Measurements from ENCODE around the gene TSC1. TPM values are rescaled to one million over a fixed set of nuclear protein-coding genes. Genes with fewer than 3 reads are reported as not detected.
"Not testable (repeated sequence)": the region's sequence is repeated elsewhere in the genome, so short reads cannot be mapped to it uniquely, and the experiment has no call there.

Gene TSC1
- total RNA-seq, 1 donor from 2014 or later: 15.0 TPM

- DNase-seq (ENCODE audit: low read depth in 2 of 2): no peak
Measured at GRCh38 chr9:132976571-132976970, 32.2 kb upstream of the TSC1 start.

- no peak for DNase-seq (ENCODE audit: low read depth in 2 of 2)
Measured at GRCh38 chr9:132975961-132976360, 31.5 kb upstream of the TSC1 start.

- DNase-seq (ENCODE audit: low read depth in 2 of 2): peak in 1 of 2 donors; percentile 17
Measured at GRCh38 chr9:132973713-132974112, 29.3 kb upstream of the TSC1 start.

- DNase-seq (ENCODE audit: low read depth in 2 of 2): no peak
Measured at GRCh38 chr9:132973166-132973565, 28.8 kb upstream of the TSC1 start.

GRCh38 chr9:132970324-132971062 is 26.1 kb upstream of the TSC1 start:
- no peak for DNase-seq (ENCODE audit: low read depth in 2 of 2)

- DNase-seq (ENCODE audit: low read depth in 2 of 2): no peak
Measured at GRCh38 chr9:132969783-132970182, 25.4 kb upstream of the TSC1 start.

GRCh38 chr9:132967908-132968307 is 23.5 kb upstream of the TSC1 start:
- DNase-seq (ENCODE audit: low read depth in 2 of 2): not testable (repeated sequence)

GRCh38 chr9:132965478-132965877 is 21.1 kb upstream of the TSC1 start:
- DNase-seq (ENCODE audit: low read depth in 2 of 2): no peak

- DNase-seq (ENCODE audit: low read depth in 2 of 2): no peak
Measured at GRCh38 chr9:132961002-132961401, 16.6 kb upstream of the TSC1 start.

- no peak for DNase-seq (ENCODE audit: low read depth in 2 of 2)
Measured at GRCh38 chr9:132957805-132958204, 13.4 kb upstream of the TSC1 start.

- no peak for DNase-seq (ENCODE audit: low read depth in 2 of 2)
Measured at GRCh38 chr9:132955768-132956167, 11.4 kb upstream of the TSC1 start.

GRCh38 chr9:132955123-132955522 is 10.7 kb upstream of the TSC1 start:
- no peak for DNase-seq (ENCODE audit: low read depth in 2 of 2)

GRCh38 chr9:132949709-132950108 is 5.3 kb upstream of the TSC1 start:
- no peak for DNase-seq (ENCODE audit: low read depth in 2 of 2)

GRCh38 chr9:132948482-132949050 is 4.2 kb upstream of the TSC1 start:
- no peak for DNase-seq (ENCODE audit: low read depth in 2 of 2)

GRCh38 chr9:132947756-132948155 is 3.3 kb upstream of the TSC1 start:
- no peak for DNase-seq (ENCODE audit: low read depth in 2 of 2)

GRCh38 chr9:132946631-132947295 is 2.3 kb upstream of the TSC1 start:
- no peak for DNase-seq (ENCODE audit: low read depth in 2 of 2)

- DNase-seq (ENCODE audit: low read depth in 2 of 2): no peak
Measured at GRCh38 chr9:132946211-132946610, 1.8 kb upstream of the TSC1 start.

GRCh38 chr9:132945186-132946130 is 1.0 kb upstream of the TSC1 start:
- DNase-seq (ENCODE audit: low read depth in 2 of 2): no peak

- peak in 1 of 2 donors; percentile 15 for DNase-seq (ENCODE audit: low read depth in 2 of 2)
Measured at GRCh38 chr9:132943651-132944293, 644 bp downstream of the TSC1 start.

GRCh38 chr9:132942541-132943182 is 1.8 kb downstream of the TSC1 start:
- DNase-seq (ENCODE audit: low read depth in 2 of 2): peak in 1 of 2 donors; percentile 22

- no peak for DNase-seq (ENCODE audit: low read depth in 2 of 2)
Measured at GRCh38 chr9:132939169-132939568, 5.2 kb downstream of the TSC1 start.

Data from dermis microvascular lymphatic vessel endothelial cell (primary cell).